Measurements from ENCODE around the gene CYP2S1.

The CYP2S1 gene

DNA sequence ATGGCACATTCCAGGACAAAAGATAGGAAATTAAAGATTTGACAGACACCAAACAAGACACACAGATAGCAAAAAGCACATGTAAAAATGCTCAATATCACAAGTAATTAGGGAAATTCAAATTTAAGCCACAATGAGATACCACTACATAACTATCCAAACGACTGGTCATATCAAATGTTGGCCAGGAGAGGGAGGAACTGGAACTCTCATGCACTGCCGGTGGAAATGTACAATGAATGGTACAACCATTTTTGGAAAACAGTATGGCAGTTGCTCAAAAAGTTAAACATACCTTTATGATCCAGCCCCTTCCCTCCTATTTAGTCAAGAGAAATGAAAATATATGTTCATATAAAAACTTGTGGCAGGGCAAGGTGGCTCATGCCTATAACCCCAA is 36.8 kb upstream of the CYP2S1 start:
- no peak overlapping the region for H3K4me3 ChIP-seq
- H3K36me3 ChIP-seq: no peaks in the 10 kb centered on the region
- H3K27ac ChIP-seq: no peak overlapping the region
- TF ChIP-seq CTCF (IDR thresholded peaks at IDR 0.05): no peak
- DNase-seq: no peak
- no peaks in the 10 kb centered on the region for H3K27me3 ChIP-seq
- H3K9me3 ChIP-seq: peaks cover 0 to 10% (median 0%) of the 10 kb centered on the region in 3 donors
- no peaks in the 10 kb centered on the region for H3K4me1 ChIP-seq
- intact Hi-C loops (cut with DNase I; ENCODE audit: low total_unique reads): no loop called here

GRCh38 chr19:41159881-41160280 is 33.1 kb upstream of the CYP2S1 start:
- no peak overlapping the region for H3K27ac ChIP-seq
- H3K4me3 ChIP-seq: no peak overlapping the region
- DNase-seq: no peak
- intact Hi-C loops (cut with DNase I; ENCODE audit: low total_unique reads): no loop called here
- H3K36me3 ChIP-seq: no peaks in the 10 kb centered on the region
- H3K4me1 ChIP-seq: no peaks in the 10 kb centered on the region
- peaks cover 0 to 4% of the 10 kb centered on the region in 2 donors for H3K27me3 ChIP-seq
- H3K9me3 ChIP-seq: peaks cover 0 to 10% (median 0%) of the 10 kb centered on the region in 3 donors
- TF ChIP-seq CTCF (IDR thresholded peaks at IDR 0.05): no peak

GRCh38 chr19:41161903-41162302 is 31.1 kb upstream of the CYP2S1 start:
- Histone ChIP-seq H3K27ac (no peak overlapping the region), H3K4me1 (no peaks in the 10 kb centered on the region), H3K4me3 (no peak overlapping the region), H3K36me3 (no peaks in the 10 kb centered on the region), H3K9me3 (no peaks in the 10 kb centered on the region), H3K27me3 (peaks cover 0 to 4% of the 10 kb centered on the region in 2 donors)
- DNase-seq: no peak
- TF ChIP-seq CTCF (IDR thresholded peaks at IDR 0.05): no peak
- intact Hi-C loops (cut with DNase I; ENCODE audit: low total_unique reads): no loop called here

GRCh38 chr19:41166944-41167804 is 25.8 kb upstream of the CYP2S1 start:
- peaks cover 0 to 5% of the 10 kb centered on the region in 2 donors for H3K27me3 ChIP-seq
- TF ChIP-seq CTCF (IDR thresholded peaks at IDR 0.05): no peak
- no peaks in the 10 kb centered on the region for H3K4me1 ChIP-seq
- no peak for DNase-seq
- intact Hi-C loops (cut with DNase I; ENCODE audit: low total_unique reads): no loop called here
- H3K27ac ChIP-seq: no peak overlapping the region
- no peaks in the 10 kb centered on the region for H3K36me3 ChIP-seq
- no peaks in the 10 kb centered on the region for H3K9me3 ChIP-seq
- no peak overlapping the region for H3K4me3 ChIP-seq

DNA sequence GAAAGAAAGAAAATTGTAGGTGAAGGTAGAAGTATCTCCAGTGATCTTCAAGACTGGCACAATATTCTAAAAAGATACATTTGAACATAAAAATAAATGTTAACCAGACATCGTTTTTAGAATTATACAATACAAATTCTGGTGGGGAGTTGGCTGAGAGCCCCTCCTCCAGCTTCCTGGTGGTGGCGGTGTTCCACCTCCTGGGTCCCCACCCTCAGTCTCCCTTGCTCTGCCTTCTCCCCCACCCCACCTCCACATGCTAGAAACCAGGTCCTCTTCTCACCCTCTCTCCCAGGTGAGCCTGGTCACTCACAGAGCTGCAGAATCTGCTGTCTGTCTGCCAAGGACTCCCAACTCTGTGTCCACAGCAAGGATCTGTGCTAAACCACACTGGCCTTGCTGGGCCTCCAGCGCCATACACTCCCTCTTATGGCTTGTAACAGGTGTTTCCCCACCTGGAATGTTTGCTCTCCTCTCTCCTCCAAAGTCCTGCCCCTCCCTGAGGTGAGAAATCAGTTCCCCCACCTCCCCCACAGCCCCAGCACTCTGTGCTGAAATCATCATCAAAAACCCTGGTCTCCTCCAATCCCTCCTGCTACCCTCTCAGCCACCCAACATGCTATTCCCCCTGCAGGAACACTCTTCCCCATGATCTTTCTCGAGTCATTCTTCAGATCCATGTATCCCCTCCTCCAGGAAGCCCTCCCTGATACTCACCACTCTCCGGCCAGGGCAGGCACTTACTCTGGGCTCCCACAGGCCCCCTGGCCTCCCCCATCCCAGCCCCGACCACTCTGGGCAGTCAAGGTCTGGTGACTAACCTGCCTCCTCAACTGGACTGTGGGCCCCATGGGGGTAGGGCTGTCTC is 20.5 kb upstream of the CYP2S1 start:
- H3K4me1 ChIP-seq: peaks cover 0 to 11% (median 4%) of the 10 kb centered on the region in 4 donors
- TF ChIP-seq CTCF (IDR thresholded peaks at IDR 0.05): no peak
- no peaks in the 10 kb centered on the region for H3K36me3 ChIP-seq
- no peak for DNase-seq
- no peaks in the 10 kb centered on the region for H3K9me3 ChIP-seq
- intact Hi-C loops (cut with DNase I; ENCODE audit: low total_unique reads): no loop called here
- peaks cover 0 to 3% of the 10 kb centered on the region in 2 donors for H3K27me3 ChIP-seq
- no peak overlapping the region for H3K4me3 ChIP-seq
- no peak overlapping the region for H3K27ac ChIP-seq

Data from tibial artery (tissue), 4 donors.